Hepatocyte (in vitro differentiated cells): ENCODE results near the gene SEC14L2. TPM values are rescaled to one million over a fixed set of nuclear protein-coding genes. Genes with fewer than 3 reads are reported as not detected.

Source experiments
- DNase-seq: peaks from one replicate; pipeline ENCODE4 v3.0.0-alpha.2; 2016; ENCODE audit warnings: low spot score
- H2AFZ ChIP-seq: fragments of 200-600 bp; sonication (generic); 2 replicates; pipeline ENCODE4 v1.6.0; 2016; ENCODE audit warnings: antibody characterized with exemption, mild to moderate bottlenecking
- H3K27ac ChIP-seq: fragments of 200-600 bp; sonication (generic); 2 replicates; pipeline ENCODE4 v1.5.1; 2016; ENCODE audit warnings: mild to moderate bottlenecking
- H3K27me3 ChIP-seq: fragments of 200-600 bp; sonication (generic); 2 replicates; pipeline ENCODE4 v1.6.1; 2016
- H3K36me3 ChIP-seq: fragments of 200-600 bp; sonication (generic); replicated peaks from 2 replicates; pipeline ENCODE4 v1.5.1; 2016; ENCODE audit warnings: low read depth; ENCODE audit not compliant: insufficient read depth
- H3K4me1 ChIP-seq: fragments of 200-600 bp; sonication (generic); 2 replicates; pipeline ENCODE4 v1.5.1; 2016; ENCODE audit warnings: mild to moderate bottlenecking, moderate library complexity; ENCODE audit not compliant: insufficient read depth
- H3K4me2 ChIP-seq: fragments of 200-600 bp; sonication (generic); 2 replicates; pipeline ENCODE4 v1.6.0; 2016
- H3K4me3 ChIP-seq: fragments of 200-600 bp; sonication (generic); 2 replicates; pipeline ENCODE4 v1.5.1; 2016; ENCODE audit warnings: mild to moderate bottlenecking
- H3K79me2 ChIP-seq: fragments of 200-600 bp; sonication (generic); 2 replicates; pipeline ENCODE4 v1.6.0; 2017; ENCODE audit warnings: mild to moderate bottlenecking
- H3K9me2 ChIP-seq: fragments of 200-600 bp; sonication (generic); replicated peaks from 2 replicates; pipeline ENCODE4 v1.6.0; 2017; ENCODE audit warnings: mild to moderate bottlenecking; ENCODE audit not compliant: insufficient read depth
- H3K9me3 ChIP-seq: fragments of 200-600 bp; sonication (generic); 2 replicates; pipeline ENCODE4 v1.5.1; 2016; ENCODE audit warnings: low read depth, mild to moderate bottlenecking
- H4K20me1 ChIP-seq: fragments of 200-600 bp; sonication (generic); 2 replicates; pipeline ENCODE4 v1.6.0; 2016; ENCODE audit warnings: mild to moderate bottlenecking; ENCODE audit not compliant: insufficient read depth, poor library complexity, severe bottlenecking
- EZH2 ChIP-seq: fragments of 200-600 bp; sonication (generic); IDR thresholded peaks from 2 replicates; pipeline ENCODE4 v1.6.1; 2016; ENCODE audit warnings: antibody characterized with exemption, mild to moderate bottlenecking, borderline replicate concordance
- EZH2phosphoT487 ChIP-seq: fragments of 200-600 bp; sonication (generic); IDR thresholded peaks from one replicate; pipeline ENCODE4 v1.6.1; 2018; ENCODE audit warnings: antibody characterized with exemption, mild to moderate bottlenecking, low read depth, moderate library complexity; ENCODE audit not compliant: unreplicated experiment, severe bottlenecking
- WGBS: methylation state at CpG from one replicate; pipeline ENCODE4 v1.1.6; 2016; ENCODE audit warnings: low lambda C conversion rate; ENCODE audit errors: missing lambda C conversion rate; 5-methylcytosine and 5-hydroxymethylcytosine counted together
- polyA plus RNA-seq: library from polyadenylated mRNA; unstranded; fragments of >200 nt; fragmentation: Nextera tagmentation; extraction: Ambion mirVana; gene quantifications from 2 replicates; pipeline ENCODE4 v1.2.1, GENCODE V29; 2016
- total RNA-seq: library from RNA; depleted of rRNA; stranded (reverse); fragments of >200 nt; gene quantifications from 2 replicates; pipeline ENCODE4 v1.2.3, GENCODE V29; 2014
- TF ChIP-seq, protein P1 (sequence below): fragments of 200-600 bp; sonication (generic); IDR thresholded peaks from 2 replicates; pipeline ENCODE4 v1.5.1; 2016; ENCODE audit warnings: antibody characterized with exemption, mild to moderate bottlenecking; ENCODE audit not compliant: poor library complexity

The SEC14L2 gene
- total RNA-seq (3.9 and 9.9 TPM in 2 replicates), polyA plus RNA-seq (9.0 and 10.9 TPM in 2 replicates)

DNA sequence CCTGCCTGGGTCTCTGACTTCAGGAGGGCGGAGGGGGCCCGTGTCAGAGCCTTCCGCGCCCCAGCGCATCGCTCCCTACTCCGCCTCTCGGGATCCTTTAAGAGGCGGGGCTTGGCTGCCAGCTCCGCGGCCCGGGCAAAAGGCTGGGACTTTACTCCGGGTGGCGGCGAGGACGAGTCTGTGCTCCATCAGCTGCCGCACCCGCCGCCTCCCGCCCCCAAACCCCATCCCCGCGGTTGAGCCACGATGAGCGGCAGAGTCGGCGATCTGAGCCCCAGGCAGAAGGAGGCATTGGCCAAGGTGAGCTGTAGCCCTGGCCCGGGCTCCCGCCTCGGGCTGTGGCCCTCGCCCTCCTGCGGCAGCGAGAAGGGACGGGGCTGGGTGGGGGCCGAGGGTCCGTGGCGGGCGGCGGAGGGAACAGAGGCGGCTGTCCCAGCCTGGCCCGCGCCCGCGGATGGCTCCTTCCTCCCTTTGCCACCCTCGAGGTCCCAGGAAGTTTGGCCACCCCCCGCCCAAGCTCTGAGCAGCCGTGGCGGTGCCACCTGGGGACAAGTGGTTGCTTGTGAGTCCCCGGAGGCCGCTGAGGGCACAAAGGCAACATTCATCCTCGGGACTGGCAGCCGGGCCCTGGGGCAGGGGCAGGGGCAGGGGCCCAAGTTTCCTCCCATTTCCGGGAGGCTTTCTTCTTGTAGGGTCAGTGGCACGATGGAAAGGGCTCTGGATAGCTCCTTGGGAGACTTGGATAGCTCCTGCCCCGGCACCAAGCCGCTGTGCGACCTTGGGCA is at the start of gene SEC14L2:
Gene SEC14L2 (plus strand): TSS at position 148 of the 785 bp plus-strand sequence. CDS start 99 bp downstream, at position 247.
- H3K36me3 ChIP-seq: no peaks in the 10 kb centered on the region
- peak within 1 kb of the TSS; percentile 96 for H3K4me3 ChIP-seq
- H3K9me2 ChIP-seq: no peaks in the 10 kb centered on the region
- peaks cover 9% of the 10 kb centered on the region for H3K79me2 ChIP-seq
- peak; percentile 79 for DNase-seq
- 1% methylated on average over 39 of the region's 56 CpGs for WGBS
- TF ChIP-seq, protein P1, sequence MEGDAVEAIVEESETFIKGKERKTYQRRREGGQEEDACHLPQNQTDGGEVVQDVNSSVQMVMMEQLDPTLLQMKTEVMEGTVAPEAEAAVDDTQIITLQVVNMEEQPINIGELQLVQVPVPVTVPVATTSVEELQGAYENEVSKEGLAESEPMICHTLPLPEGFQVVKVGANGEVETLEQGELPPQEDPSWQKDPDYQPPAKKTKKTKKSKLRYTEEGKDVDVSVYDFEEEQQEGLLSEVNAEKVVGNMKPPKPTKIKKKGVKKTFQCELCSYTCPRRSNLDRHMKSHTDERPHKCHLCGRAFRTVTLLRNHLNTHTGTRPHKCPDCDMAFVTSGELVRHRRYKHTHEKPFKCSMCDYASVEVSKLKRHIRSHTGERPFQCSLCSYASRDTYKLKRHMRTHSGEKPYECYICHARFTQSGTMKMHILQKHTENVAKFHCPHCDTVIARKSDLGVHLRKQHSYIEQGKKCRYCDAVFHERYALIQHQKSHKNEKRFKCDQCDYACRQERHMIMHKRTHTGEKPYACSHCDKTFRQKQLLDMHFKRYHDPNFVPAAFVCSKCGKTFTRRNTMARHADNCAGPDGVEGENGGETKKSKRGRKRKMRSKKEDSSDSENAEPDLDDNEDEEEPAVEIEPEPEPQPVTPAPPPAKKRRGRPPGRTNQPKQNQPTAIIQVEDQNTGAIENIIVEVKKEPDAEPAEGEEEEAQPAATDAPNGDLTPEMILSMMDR: no peak
- no peak for TF ChIP-seq EZH2phosphoT487
- no peak for TF ChIP-seq EZH2
- H3K4me2 ChIP-seq: peak within 1 kb of the TSS; percentile 99
- peaks cover 5% of the 10 kb centered on the region for H3K4me1 ChIP-seq
- H3K9me3 ChIP-seq: no peaks in the 10 kb centered on the region
- H3K27me3 ChIP-seq: no peaks in the 10 kb centered on the region
- peak within 1 kb of the TSS; percentile 90 for H2AFZ ChIP-seq
- no peaks in the 10 kb centered on the region for H4K20me1 ChIP-seq
- H3K27ac ChIP-seq: no peak within 1 kb of the TSS

DNA sequence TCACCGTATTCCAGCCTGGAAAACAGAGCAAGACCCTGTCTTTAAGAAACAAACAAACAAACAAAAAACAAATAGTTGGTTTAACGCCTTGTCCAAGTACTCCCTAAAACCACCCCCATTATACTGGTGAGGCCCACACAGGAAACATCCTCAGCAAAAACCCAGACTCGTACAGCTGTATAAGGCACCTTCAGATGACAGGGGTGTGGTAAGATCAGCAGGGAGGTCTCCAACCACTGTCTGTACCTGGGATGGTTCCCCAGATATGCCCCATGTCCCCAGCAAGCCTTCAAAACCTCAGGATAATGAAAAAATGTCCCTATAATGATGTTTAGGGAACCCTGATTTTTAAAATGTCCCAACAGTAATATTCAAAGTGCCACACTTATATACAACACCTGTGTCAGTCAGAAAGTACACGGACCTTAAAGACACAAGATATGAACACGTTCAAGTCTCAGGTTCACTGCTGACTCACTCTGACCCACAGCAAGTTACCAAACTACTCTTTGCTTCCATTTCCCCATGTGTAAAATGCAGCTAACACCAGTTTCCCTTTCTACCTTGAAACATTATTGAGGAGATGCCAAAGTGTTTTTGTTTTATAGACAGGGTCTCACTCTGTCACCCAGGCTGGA is 49.4 kb upstream of the SEC14L2 start:
- peaks cover 6% of the 10 kb centered on the region for H3K4me1 ChIP-seq
- peak overlapping the region; percentile 72 for H3K27ac ChIP-seq
- no peaks in the 10 kb centered on the region for H3K9me3 ChIP-seq
- H3K36me3 ChIP-seq: peaks cover 4% of the 10 kb centered on the region
- 91% methylated on average over 5 of the region's 5 CpGs for WGBS
- no peak overlapping the region for H2AFZ ChIP-seq
- DNase-seq: no peak
- no peak overlapping the region for H3K4me3 ChIP-seq
- H3K27me3 ChIP-seq: no peaks in the 10 kb centered on the region
- peaks cover 29% of the 10 kb centered on the region for H4K20me1 ChIP-seq
- H3K79me2 ChIP-seq: peaks cover 62% of the 10 kb centered on the region
- H3K4me2 ChIP-seq: no peak overlapping the region
- H3K9me2 ChIP-seq: no peaks in the 10 kb centered on the region
- TF ChIP-seq EZH2phosphoT487 (no peak), EZH2 (no peak)
- TF ChIP-seq, protein P1: no peak

DNA sequence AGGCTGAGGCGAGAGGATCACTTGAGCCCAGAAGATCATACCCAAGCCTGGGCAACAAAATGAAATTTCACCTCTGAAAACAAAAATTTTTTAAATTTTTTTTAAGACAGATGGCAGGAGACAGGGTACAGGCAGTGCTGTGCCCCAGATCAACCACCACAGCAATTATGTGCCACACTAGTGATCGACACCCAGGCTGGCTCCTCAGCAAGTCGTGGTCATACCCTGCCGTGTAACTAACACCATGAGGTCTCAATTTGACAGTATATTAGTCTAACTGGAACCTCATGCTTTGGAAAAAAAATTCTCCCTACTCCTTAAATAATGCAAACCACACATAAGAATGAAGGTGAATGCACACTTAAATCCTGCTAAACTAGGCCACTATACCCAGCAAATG is 48.4 kb upstream of the SEC14L2 start:
- DNase-seq: no peak
- H3K4me1 ChIP-seq: peaks cover 6% of the 10 kb centered on the region
- H3K79me2 ChIP-seq: peaks cover 70% of the 10 kb centered on the region
- no peaks in the 10 kb centered on the region for H3K27me3 ChIP-seq
- WGBS: 85% methylated on average over 4 of the region's 4 CpGs
- H3K9me2 ChIP-seq: no peaks in the 10 kb centered on the region
- peaks cover 36% of the 10 kb centered on the region for H4K20me1 ChIP-seq
- no peak overlapping the region for H2AFZ ChIP-seq
- TF ChIP-seq, protein P1: no peak
- TF ChIP-seq EZH2 (no peak), EZH2phosphoT487 (no peak)
- peaks cover 4% of the 10 kb centered on the region for H3K36me3 ChIP-seq
- H3K4me3 ChIP-seq: no peak overlapping the region
- no peaks in the 10 kb centered on the region for H3K9me3 ChIP-seq
- H3K27ac ChIP-seq: peak overlapping the region; percentile 72
- H3K4me2 ChIP-seq: no peak overlapping the region
